Measurements from ENCODE around the gene EFCAB6. TPM values are rescaled to one million over a fixed set of nuclear protein-coding genes. Genes with fewer than 3 reads are reported as not detected.

Gene EFCAB6
- total and polyA plus RNA-seq, 5 donors from 2014 or later: 0.18 to 0.77 (median 0.30) TPM; not detected in 2

DNA sequence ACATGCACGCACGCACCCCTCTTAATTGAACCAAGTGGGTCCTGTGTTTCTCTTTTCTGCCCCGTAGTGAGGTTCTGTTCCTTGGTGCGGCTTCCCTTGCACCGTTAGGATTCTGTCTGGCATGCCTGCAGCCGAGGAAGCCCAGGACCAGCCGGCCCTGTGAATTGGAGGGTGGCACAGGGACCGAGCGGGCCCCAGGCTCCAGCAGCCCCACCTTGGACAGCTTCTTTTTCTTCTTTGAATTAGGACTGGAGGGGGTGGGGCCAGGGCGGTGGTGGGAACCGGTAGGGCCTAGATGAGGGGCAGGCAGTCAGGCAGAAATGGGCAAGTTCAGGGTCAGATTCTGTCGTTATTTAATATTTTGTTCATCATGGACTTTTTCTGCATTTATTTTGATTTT is 305.6 kb downstream of the EFCAB6 start:
- Histone ChIP-seq H3K27me3 (ENCODE audit: control insufficient read depth, insufficient read depth, low read length) (no peaks in the 10 kb centered on the region), H3K4me3 (ENCODE audit: low read depth, low read length) (no peak overlapping the region), H3K9me3 (ENCODE audit: control insufficient read depth in 2 of 2, low read length in 2 of 2) (no peaks in the 10 kb centered on the region), H3K27ac (ENCODE audit: insufficient read depth, low read length, poor library complexity, severe bottlenecking) (no peak overlapping the region), H3K4me1 (ENCODE audit: control insufficient read depth, insufficient read depth, low read length, poor library complexity, severe bottlenecking) (no peaks in the 10 kb centered on the region), H3K36me3 (ENCODE audit: control insufficient read depth, insufficient read depth, low read length) (no peaks in the 10 kb centered on the region)
- Mint-ChIP-seq H3K9me3 (peaks cover 0 to 3% (median 0%) of the 10 kb centered on the region in 7 donors), H3K27ac (no peak overlapping the region), H3K4me1 (no peaks in the 10 kb centered on the region), H3K27me3 (peaks cover 4% of the 10 kb centered on the region), H3K4me3 (no peak overlapping the region), H3K36me3 (no peaks in the 10 kb centered on the region)
- DNase-seq (no peak), ATAC-seq (ENCODE audit: low read depth in 2 of 2) (no peak)

DNA sequence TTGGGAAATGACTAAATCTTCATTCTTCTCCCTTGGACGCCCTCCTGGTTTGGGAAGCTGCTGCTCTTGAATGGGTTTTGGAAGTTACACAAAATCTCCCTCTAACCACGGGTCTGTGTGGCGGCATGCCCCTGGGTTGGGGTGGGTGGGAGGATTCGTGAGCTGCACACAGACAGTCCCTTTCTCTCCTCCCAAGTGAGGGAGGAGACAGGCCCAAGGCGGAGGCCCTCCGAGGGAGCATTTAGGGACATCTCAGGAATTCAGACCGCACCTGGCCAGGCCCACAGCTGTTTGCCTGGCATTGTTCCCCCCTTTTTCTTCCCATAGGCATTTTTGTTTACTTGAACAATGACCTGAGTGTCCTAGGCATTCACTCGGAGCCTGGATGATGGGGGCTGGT is 306.2 kb downstream of the EFCAB6 start:
- DNase-seq (no peak), ATAC-seq (ENCODE audit: low read depth in 2 of 2) (no peak)
- H3K9me3 Mint-ChIP-seq: peaks cover 0 to 3% (median 0%) of the 10 kb centered on the region in 7 donors
- Histone ChIP-seq H3K27ac (ENCODE audit: insufficient read depth, low read length, poor library complexity, severe bottlenecking) (no peak overlapping the region), H3K27me3 (ENCODE audit: control insufficient read depth, insufficient read depth, low read length) (no peaks in the 10 kb centered on the region), H3K36me3 (ENCODE audit: control insufficient read depth, insufficient read depth, low read length) (no peaks in the 10 kb centered on the region), H3K4me1 (ENCODE audit: control insufficient read depth, insufficient read depth, low read length, poor library complexity, severe bottlenecking) (no peaks in the 10 kb centered on the region), H3K9me3 (ENCODE audit: control insufficient read depth in 2 of 2, low read length in 2 of 2) (no peaks in the 10 kb centered on the region), H3K4me3 (ENCODE audit: low read depth, low read length) (no peak overlapping the region)
- H3K4me1 Mint-ChIP-seq: no peaks in the 10 kb centered on the region
- H3K27ac Mint-ChIP-seq: peak overlapping the region in 1 of 3 donors; percentile 34
- H3K4me3 Mint-ChIP-seq: no peak overlapping the region
- no peaks in the 10 kb centered on the region for H3K36me3 Mint-ChIP-seq
- H3K27me3 Mint-ChIP-seq: peaks cover 4% of the 10 kb centered on the region

DNA sequence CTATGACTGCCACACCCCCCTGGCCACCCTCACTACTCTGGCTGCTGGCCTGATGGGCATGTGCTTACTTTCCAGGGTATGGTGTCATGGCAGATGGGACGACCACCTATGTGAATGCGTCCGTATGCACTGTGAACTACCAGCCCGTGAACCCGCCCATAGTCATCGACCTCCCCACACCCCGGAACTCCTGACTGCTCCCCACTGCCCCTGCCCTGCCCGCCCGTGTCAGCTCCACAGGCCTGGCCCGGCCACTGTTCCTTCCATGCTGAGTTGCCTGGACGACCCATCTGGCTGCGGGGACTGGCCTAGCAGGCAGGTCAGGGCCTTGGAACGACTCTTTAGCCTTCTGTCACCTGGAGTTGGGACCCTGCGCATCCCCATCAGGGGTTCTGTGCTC is 306.7 kb downstream of the EFCAB6 start:
- Mint-ChIP-seq H3K4me1 (no peaks in the 10 kb centered on the region), H3K9me3 (peaks cover 0 to 3% (median 0%) of the 10 kb centered on the region in 7 donors), H3K27ac (no peak overlapping the region), H3K4me3 (no peak overlapping the region), H3K36me3 (no peaks in the 10 kb centered on the region), H3K27me3 (peaks cover 4% of the 10 kb centered on the region)
- DNase-seq (no peak), ATAC-seq (ENCODE audit: low read depth in 2 of 2) (no peak)
- Histone ChIP-seq H3K9me3 (ENCODE audit: control insufficient read depth in 2 of 2, low read length in 2 of 2) (no peaks in the 10 kb centered on the region), H3K4me1 (ENCODE audit: control insufficient read depth, insufficient read depth, low read length, poor library complexity, severe bottlenecking) (no peaks in the 10 kb centered on the region), H3K27ac (ENCODE audit: insufficient read depth, low read length, poor library complexity, severe bottlenecking) (no peak overlapping the region), H3K36me3 (ENCODE audit: control insufficient read depth, insufficient read depth, low read length) (no peaks in the 10 kb centered on the region), H3K27me3 (ENCODE audit: control insufficient read depth, insufficient read depth, low read length) (no peaks in the 10 kb centered on the region), H3K4me3 (ENCODE audit: low read depth, low read length) (no peak overlapping the region)

DNA sequence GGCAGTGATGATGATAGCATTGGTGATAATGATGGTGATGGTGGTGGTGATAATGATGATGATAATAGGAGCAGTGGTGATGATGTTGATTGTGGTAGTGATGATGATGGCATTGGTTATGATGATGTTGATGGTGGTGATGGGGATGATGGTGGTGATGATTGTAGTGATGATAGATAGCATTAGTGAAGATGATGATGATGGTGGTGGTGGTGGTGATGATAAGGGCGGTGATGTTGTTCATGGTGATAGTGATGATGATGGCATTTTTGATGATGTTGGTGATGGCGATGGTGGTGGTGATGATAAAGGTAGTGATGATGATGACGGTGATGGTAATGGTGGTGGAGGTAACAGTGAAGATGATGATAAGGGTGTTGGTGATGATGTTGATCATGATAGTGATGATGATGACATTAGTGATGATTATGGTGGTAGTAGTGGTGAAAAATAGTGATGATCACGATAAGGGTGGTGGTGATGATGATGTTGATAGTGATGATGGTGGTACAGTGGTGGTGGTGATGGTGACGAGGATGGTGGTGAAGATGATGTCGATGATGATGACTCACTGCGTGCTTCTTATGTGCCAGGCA is 307.3 kb downstream of the EFCAB6 start:
- peaks cover 0 to under 1% (median 0%) of the 10 kb centered on the region in 7 donors for H3K9me3 Mint-ChIP-seq
- no peaks in the 10 kb centered on the region for H3K4me1 ChIP-seq (ENCODE audit: control insufficient read depth, insufficient read depth, low read length, poor library complexity, severe bottlenecking)
- no peaks in the 10 kb centered on the region for H3K4me1 Mint-ChIP-seq
- H3K36me3 ChIP-seq (ENCODE audit: control insufficient read depth, insufficient read depth, low read length): no peaks in the 10 kb centered on the region
- H3K9me3 ChIP-seq (ENCODE audit: control insufficient read depth in 2 of 2, low read length in 2 of 2): no peaks in the 10 kb centered on the region
- H3K27ac Mint-ChIP-seq: no peak overlapping the region
- DNase-seq (no peak), ATAC-seq (ENCODE audit: low read depth in 2 of 2) (no peak)
- no peaks in the 10 kb centered on the region for H3K27me3 ChIP-seq (ENCODE audit: control insufficient read depth, insufficient read depth, low read length)
- H3K4me3 ChIP-seq (ENCODE audit: low read depth, low read length): no peak overlapping the region
- H3K4me3 Mint-ChIP-seq: no peak overlapping the region
- H3K36me3 Mint-ChIP-seq: no peaks in the 10 kb centered on the region
- H3K27ac ChIP-seq (ENCODE audit: insufficient read depth, low read length, poor library complexity, severe bottlenecking): no peak overlapping the region
- peaks cover 2% of the 10 kb centered on the region for H3K27me3 Mint-ChIP-seq

DNA sequence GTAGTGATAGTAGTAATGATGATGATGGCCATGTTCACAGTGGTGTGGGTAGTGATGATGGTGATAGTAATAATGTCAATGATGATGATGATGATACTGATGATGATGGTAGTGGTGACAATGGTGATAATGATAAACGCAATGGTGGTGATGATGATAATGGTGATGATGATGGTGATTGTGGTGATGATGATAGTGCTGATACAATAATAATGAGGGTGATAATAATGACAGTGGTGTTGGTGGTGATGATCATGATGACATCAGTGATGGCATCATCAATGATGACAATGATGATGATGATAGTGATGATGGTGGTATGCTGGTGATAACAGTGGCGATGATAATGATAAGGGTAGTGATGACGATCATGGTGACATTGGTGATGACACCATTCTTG is 308.0 kb downstream of the EFCAB6 start:
- no peak overlapping the region for H3K27ac ChIP-seq (ENCODE audit: insufficient read depth, low read length, poor library complexity, severe bottlenecking)
- no peaks in the 10 kb centered on the region for H3K36me3 Mint-ChIP-seq
- H3K4me3 ChIP-seq (ENCODE audit: low read depth, low read length): no peak overlapping the region
- no peaks in the 10 kb centered on the region for H3K9me3 ChIP-seq (ENCODE audit: control insufficient read depth in 2 of 2, low read length in 2 of 2)
- no peaks in the 10 kb centered on the region for H3K27me3 ChIP-seq (ENCODE audit: control insufficient read depth, insufficient read depth, low read length)
- H3K4me3 Mint-ChIP-seq: no peak overlapping the region
- ATAC-seq (ENCODE audit: low read depth in 2 of 2) (no peak), DNase-seq (no peak)
- H3K4me1 Mint-ChIP-seq: no peaks in the 10 kb centered on the region
- no peaks in the 10 kb centered on the region for H3K4me1 ChIP-seq (ENCODE audit: control insufficient read depth, insufficient read depth, low read length, poor library complexity, severe bottlenecking)
- H3K36me3 ChIP-seq (ENCODE audit: control insufficient read depth, insufficient read depth, low read length): no peaks in the 10 kb centered on the region
- no peak overlapping the region for H3K27ac Mint-ChIP-seq
- no peaks in the 10 kb centered on the region for H3K27me3 Mint-ChIP-seq
- no peaks in the 10 kb centered on the region for H3K9me3 Mint-ChIP-seq

DNA sequence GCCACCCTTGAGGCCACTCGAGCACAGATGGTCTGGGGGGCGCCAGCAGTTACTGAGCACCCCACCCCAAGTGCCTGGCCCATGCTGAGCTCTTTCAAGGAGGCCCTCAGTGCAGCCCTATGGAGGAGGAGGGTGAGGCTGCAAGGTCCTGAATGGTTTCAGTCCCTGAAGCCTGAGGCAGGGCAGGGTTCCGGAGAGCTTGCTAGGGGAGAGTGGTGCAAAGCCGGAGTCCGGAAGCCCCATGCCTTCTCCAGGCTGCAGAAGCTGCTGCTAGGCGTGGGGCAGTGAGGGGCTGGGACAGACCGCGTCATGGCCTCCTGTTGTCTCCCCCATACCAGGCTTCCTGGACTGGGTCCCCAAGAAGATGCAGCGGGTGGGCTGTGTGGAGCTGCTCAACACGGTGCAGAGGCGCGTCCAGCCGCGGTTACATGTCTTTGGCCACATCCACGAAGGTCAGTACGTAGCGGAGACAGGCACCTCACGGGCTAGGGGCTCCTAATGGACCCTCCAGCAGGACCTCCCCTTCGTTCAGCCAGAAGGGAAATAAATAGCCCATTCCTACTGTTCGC is 309.7 kb downstream of the EFCAB6 start:
- Histone ChIP-seq H3K27ac (ENCODE audit: insufficient read depth, low read length, poor library complexity, severe bottlenecking) (no peak overlapping the region), H3K4me3 (ENCODE audit: low read depth, low read length) (no peak overlapping the region), H3K4me1 (ENCODE audit: control insufficient read depth, insufficient read depth, low read length, poor library complexity, severe bottlenecking) (no peaks in the 10 kb centered on the region), H3K27me3 (ENCODE audit: control insufficient read depth, insufficient read depth, low read length) (no peaks in the 10 kb centered on the region), H3K36me3 (ENCODE audit: control insufficient read depth, insufficient read depth, low read length) (no peaks in the 10 kb centered on the region), H3K9me3 (ENCODE audit: control insufficient read depth in 2 of 2, low read length in 2 of 2) (no peaks in the 10 kb centered on the region)
- H3K27me3 Mint-ChIP-seq: no peaks in the 10 kb centered on the region
- no peak overlapping the region for H3K27ac Mint-ChIP-seq
- H3K9me3 Mint-ChIP-seq: peaks cover 0 to under 1% (median 0%) of the 10 kb centered on the region in 7 donors
- no peak for ATAC-seq (ENCODE audit: low read depth in 2 of 2)
- no peak overlapping the region for H3K4me3 Mint-ChIP-seq
- no peaks in the 10 kb centered on the region for H3K36me3 Mint-ChIP-seq
- no peaks in the 10 kb centered on the region for H3K4me1 Mint-ChIP-seq
- DNase-seq: no peak

DNA sequence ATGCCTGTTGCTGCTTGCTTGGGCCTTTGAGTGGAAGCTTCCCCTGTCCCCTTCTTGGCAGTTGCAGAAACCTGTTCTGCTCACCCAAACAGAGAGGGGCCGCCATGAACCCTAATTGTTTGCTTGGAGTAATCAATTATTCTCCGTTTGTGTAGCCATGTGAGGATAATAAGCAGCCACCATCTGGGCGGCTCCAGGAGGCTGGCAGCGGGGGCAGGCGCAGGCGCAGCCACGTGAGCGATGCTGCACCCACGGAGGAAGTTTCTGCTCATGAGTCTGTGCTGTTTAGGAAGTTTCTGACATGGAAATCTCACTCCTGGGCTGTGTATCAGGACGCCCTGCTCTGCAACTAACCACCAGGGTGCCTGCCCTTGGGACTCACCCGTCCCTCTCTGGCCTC is 310.2 kb downstream of the EFCAB6 start:
- H3K9me3 Mint-ChIP-seq: peaks cover 0 to 2% (median 0%) of the 10 kb centered on the region in 7 donors

More for the DNA sequence above, 310.2 kb downstream of the EFCAB6 start:
- Mint-ChIP-seq H3K4me3 (no peak overlapping the region), H3K27ac (no peak overlapping the region), H3K4me1 (no peaks in the 10 kb centered on the region), H3K36me3 (no peaks in the 10 kb centered on the region), H3K27me3 (no peaks in the 10 kb centered on the region)
- DNase-seq: no peak
- Histone ChIP-seq H3K36me3 (ENCODE audit: control insufficient read depth, insufficient read depth, low read length) (no peaks in the 10 kb centered on the region), H3K27ac (ENCODE audit: insufficient read depth, low read length, poor library complexity, severe bottlenecking) (no peak overlapping the region), H3K4me3 (ENCODE audit: low read depth, low read length) (no peak overlapping the region), H3K27me3 (ENCODE audit: control insufficient read depth, insufficient read depth, low read length) (no peaks in the 10 kb centered on the region), H3K9me3 (ENCODE audit: control insufficient read depth in 2 of 2, low read length in 2 of 2) (no peaks in the 10 kb centered on the region), H3K4me1 (ENCODE audit: control insufficient read depth, insufficient read depth, low read length, poor library complexity, severe bottlenecking) (no peaks in the 10 kb centered on the region)
- no peak for ATAC-seq (ENCODE audit: low read depth in 2 of 2)

Data from CD4-positive, CD25-positive, alpha-beta regulatory T cell (primary cell).